NCI-H1105 (cell line): Measurements from ENCODE around the gene UGT1A1.

ENCODE experiments used
- DNase-seq: peaks from one replicate; lab custom pipeline; 2025; lab: John Stamatoyannopoulos, UW

Gene UGT1A1

GRCh38 chr2:233798335-233799086 lies 38.4 kb downstream of the UGT1A1 start:
- no peak for DNase-seq

GRCh38 chr2:233799087-233799665 lies 39.1 kb downstream of the UGT1A1 start:
- DNase-seq, result no peak

- no peak for DNase-seq
Measured at GRCh38 chr2:233799716-233800115, 39.6 kb downstream of the UGT1A1 start.

GRCh38 chr2:233800208-233800607 lies 40.1 kb downstream of the UGT1A1 start:
- DNase-seq, result no peak

- no peak for DNase-seq
Measured at GRCh38 chr2:233801357-233802131, 41.5 kb downstream of the UGT1A1 start.

- no peak for DNase-seq
Measured at GRCh38 chr2:233802132-233802815, 42.2 kb downstream of the UGT1A1 start.

- DNase-seq, result no peak
Measured at GRCh38 chr2:233803292-233803911, 43.3 kb downstream of the UGT1A1 start.

- no peak for DNase-seq
Measured at GRCh38 chr2:233803994-233804393, 43.9 kb downstream of the UGT1A1 start.

- DNase-seq, result no peak
Measured at GRCh38 chr2:233807215-233807865, 47.3 kb downstream of the UGT1A1 start.

GRCh38 chr2:233807966-233808935 lies 48.2 kb downstream of the UGT1A1 start:
- DNase-seq, result no peak

GRCh38 chr2:233810385-233810784 lies 50.3 kb downstream of the UGT1A1 start:
- no peak for DNase-seq

- DNase-seq, result no peak
Measured at GRCh38 chr2:233811087-233811486, 51.0 kb downstream of the UGT1A1 start.

GRCh38 chr2:233811732-233812131 lies 51.7 kb downstream of the UGT1A1 start:
- no peak for DNase-seq

GRCh38 chr2:233813236-233814055 lies 53.4 kb downstream of the UGT1A1 start:
- DNase-seq, result no peak

GRCh38 chr2:233814056-233814835 lies 54.2 kb downstream of the UGT1A1 start:
- no peak for DNase-seq

GRCh38 chr2:233815861-233816260 lies 55.8 kb downstream of the UGT1A1 start:
- DNase-seq, result no peak

- peak; percentile 4 for DNase-seq
Measured at GRCh38 chr2:233816334-233816733, 56.3 kb downstream of the UGT1A1 start.

GRCh38 chr2:233816771-233817170 lies 56.7 kb downstream of the UGT1A1 start:
- DNase-seq, result no peak
